HEK293 (cell line): ENCODE data around the gene ITGA7.
A peak's percentile ranks its signal among the peaks of the same experiment; 100 is the strongest.

ENCODE experiments used
- CTCF ChIA-PET: fragments of 350-600 bp; formaldehyde crosslinking; extraction: SDS; loops from one replicate; lab custom pipeline; 2021; ENCODE audit warnings: antibody characterized with exemption; lab: Yijun Ruan, JAX
- POLR2A ChIA-PET: fragments of 300-600 bp; formaldehyde crosslinking; extraction: SDS; loops from one replicate; lab custom pipeline; 2020; ENCODE audit warnings: antibody characterized with exemption, inconsistent platforms; lab: Yijun Ruan, JAX
- H3K27ac ChIP-seq: fragments of 200-500 bp; sonication (Bioruptor generic); 2 replicates; pipeline ENCODE4 v1.5.1; 2014; ENCODE audit warnings: low read depth, low read length, control low read depth, inconsistent platforms; ENCODE audit errors: extremely low read depth
- H3K36me3 ChIP-seq, 2 experiments: fragments of 200-500 bp in 1 of 2; sonication (Bioruptor generic) in 1 of 2; 1 replicate in 1 of 2; 2 replicates in 1 of 2; pipeline ENCODE4 v1.5.1; 2014 to 2017; ENCODE audit warnings: inconsistent platforms in 2 of 2, low read length in 2 of 2; ENCODE audit not compliant: control insufficient read depth in 2 of 2, insufficient read depth in 1 of 2
- H3K4me1 ChIP-seq: fragments of 200-500 bp; sonication (Bioruptor generic); 2 replicates; pipeline ENCODE4 v1.5.1; 2014; ENCODE audit warnings: mild to moderate bottlenecking, low read length, inconsistent platforms; ENCODE audit not compliant: control insufficient read depth, insufficient read depth
- H3K4me3 ChIP-seq: 2 replicates; pipeline ENCODE4 v1.5.1; 2011; ENCODE audit warnings: low read depth, mild to moderate bottlenecking, control low read depth, low read length, moderate library complexity
- H3K9me3 ChIP-seq: fragments of 200-500 bp; sonication (Bioruptor generic); 2 replicates; pipeline ENCODE4 v1.5.1; 2014; ENCODE audit warnings: low read depth, low read length, inconsistent platforms; ENCODE audit not compliant: control insufficient read depth, insufficient read depth
- HOXD13 ChIP-seq: sonication (generic); formaldehyde crosslinking; IDR thresholded peaks from 2 replicates; pipeline ENCODE4 v1.8.0; 2022; ENCODE audit warnings: missing genetic modification reagents, borderline replicate concordance
- INSM2 ChIP-seq: fragments of 450-650 bp; formaldehyde crosslinking; IDR thresholded peaks from 2 replicates; pipeline ENCODE4 v1.5.1; 2016; ENCODE audit warnings: missing biosample characterization, missing genetic modification characterization
- KLF7 ChIP-seq: fragments of 450-650 bp; formaldehyde crosslinking; IDR thresholded peaks from 2 replicates; pipeline ENCODE4 v1.5.1; 2016; ENCODE audit warnings: missing biosample characterization, missing genetic modification characterization, borderline replicate concordance
- KLF8 ChIP-seq: fragments of 450-650 bp; formaldehyde crosslinking; IDR thresholded peaks from 2 replicates; pipeline ENCODE4 v1.5.1; 2016; ENCODE audit warnings: missing biosample characterization, missing genetic modification characterization
- MEIS1 ChIP-seq: sonication (generic); formaldehyde crosslinking; IDR thresholded peaks from 2 replicates; pipeline ENCODE4 v1.8.1; 2022; ENCODE audit warnings: missing genetic modification reagents, mild to moderate bottlenecking, borderline replicate concordance
- OVOL3 ChIP-seq: fragments of 450-650 bp; formaldehyde crosslinking; IDR thresholded peaks from 2 replicates; pipeline ENCODE4 v1.5.1; 2016; ENCODE audit warnings: missing biosample characterization, missing genetic modification characterization
- REST ChIP-seq: fragments of 450-650 bp; formaldehyde crosslinking; IDR thresholded peaks from 2 replicates; pipeline ENCODE4 v1.5.1; 2016; ENCODE audit warnings: missing biosample characterization, missing genetic modification characterization
- WT1 ChIP-seq: fragments of 450-650 bp; formaldehyde crosslinking; IDR thresholded peaks from 2 replicates; pipeline ENCODE4 v1.5.1; 2016; ENCODE audit warnings: missing biosample characterization, missing genetic modification characterization
- ZFHX2 ChIP-seq: fragments of 450-650 bp; formaldehyde crosslinking; conservative IDR thresholded peaks from 2 replicates; pipeline ENCODE4 v1.5.1; 2016; ENCODE audit warnings: missing biosample characterization, missing genetic modification characterization
- ZNF10 ChIP-seq: fragments of 450-650 bp; formaldehyde crosslinking; IDR thresholded peaks from 2 replicates; pipeline ENCODE4 v1.5.1; 2017; ENCODE audit warnings: missing biosample characterization, missing genetic modification characterization
- ZNF19 ChIP-seq: fragments of 450-650 bp; formaldehyde crosslinking; IDR thresholded peaks from 2 replicates; pipeline ENCODE4; 2016; ENCODE audit warnings: missing biosample characterization, missing genetic modification characterization, low read depth
- ZNF341 ChIP-seq: fragments of 450-650 bp; formaldehyde crosslinking; IDR thresholded peaks from 2 replicates; pipeline ENCODE4; 2016; ENCODE audit warnings: low read depth, missing biosample characterization, missing genetic modification characterization
- ZNF354C ChIP-seq: fragments of 450-650 bp; formaldehyde crosslinking; IDR thresholded peaks from 2 replicates; pipeline ENCODE4 v1.5.1; 2016; ENCODE audit warnings: missing biosample characterization, missing genetic modification characterization, low read depth, borderline replicate concordance
- ZNF366 ChIP-seq: fragments of 450-650 bp; formaldehyde crosslinking; conservative IDR thresholded peaks from 2 replicates; pipeline ENCODE4 v1.5.1; 2016; ENCODE audit warnings: missing biosample characterization, missing genetic modification characterization
- ZNF449 ChIP-seq: fragments of 450-650 bp; formaldehyde crosslinking; IDR thresholded peaks from 2 replicates; pipeline ENCODE4 v1.5.1; 2017; ENCODE audit warnings: missing biosample characterization, mild to moderate bottlenecking, missing genetic modification characterization, moderate library complexity
- ZNF473 ChIP-seq: fragments of 450-650 bp; formaldehyde crosslinking; IDR thresholded peaks from 2 replicates; pipeline ENCODE4 v1.5.1; 2017; ENCODE audit warnings: missing biosample characterization, missing genetic modification characterization
- ZNF488 ChIP-seq: fragments of 450-650 bp; formaldehyde crosslinking; IDR thresholded peaks from 2 replicates; pipeline ENCODE4 v1.5.1; 2016; ENCODE audit warnings: missing biosample characterization, missing genetic modification characterization
- ZNF600 ChIP-seq: fragments of 450-650 bp; formaldehyde crosslinking; IDR thresholded peaks from 2 replicates; pipeline ENCODE4 v1.5.1; 2016; ENCODE audit warnings: missing biosample characterization, missing genetic modification characterization
- ZNF623 ChIP-seq: fragments of 450-650 bp; formaldehyde crosslinking; IDR thresholded peaks from 2 replicates; pipeline ENCODE4 v1.5.1; 2016; ENCODE audit warnings: missing biosample characterization, missing genetic modification characterization
- ZNF843 ChIP-seq: fragments of 450-650 bp; formaldehyde crosslinking; IDR thresholded peaks from 2 replicates; pipeline ENCODE4 v1.5.1; 2016; ENCODE audit warnings: missing biosample characterization, missing genetic modification characterization
- TF ChIP-seq, protein P1 (sequence below): fragments of 450-650 bp; formaldehyde crosslinking; IDR thresholded peaks from 2 replicates; pipeline ENCODE4 v1.5.1; 2016; ENCODE audit warnings: missing biosample characterization, missing genetic modification characterization, borderline replicate concordance
- TF ChIP-seq, protein P2 (sequence below): fragments of 450-650 bp; formaldehyde crosslinking; IDR thresholded peaks from 2 replicates; pipeline ENCODE4 v1.5.1; 2016; ENCODE audit warnings: missing biosample characterization, missing genetic modification characterization
- TF ChIP-seq, protein P3 (sequence below): fragments of 450-650 bp; formaldehyde crosslinking; IDR thresholded peaks from 2 replicates; pipeline ENCODE4 v1.5.1; 2017; ENCODE audit warnings: missing biosample characterization, missing genetic modification characterization

ITGA7 gene

GRCh38 chr12:55707841-55708694 lies at the start of gene ITGA7:
TSS of gene ITGA7 (minus strand) at chr12:55707904. CDS start at chr12:55707682, 222 bp downstream.
- POLR2A ChIA-PET = interaction anchor here (0.6 to 2.4 kb wide), 5 partner anchors 9 to 61 kb away, joined by 3 to 12 read pairs (median 3); partner anchors contain the start of gene CD63
- Histone ChIP-seq H3K9me3 (no peaks in the 10 kb centered on the region), H3K27ac (no peak within 1 kb of the TSS; the same call in 1 of the 2 replicates), H3K4me3 (peak within 1 kb of the TSS; percentile 48), H3K4me1 (no peaks in the 10 kb centered on the region; the same call in 1 of the 2 replicates), H3K36me3 (no peaks in the 10 kb centered on the region)
- CTCF ChIA-PET = interaction anchor here (1.1 to 3.5 kb wide), 2 partner anchors 15 to 29 kb away, joined by 4 to 21 read pairs; partner anchors contain the start of gene RDH5
- TF ChIP-seq OVOL3 (no peak), ZNF473 (tag by site-specific recombination) (no peak), ZNF366 (peak; percentile 76), ZFHX2 (tag by site-specific recombination) (peak; percentile 34), ZNF449 (tag by site-specific recombination) (no peak), ZNF623 (tag by site-specific recombination) (no peak), HOXD13 (CRISPR knock-in tag) (no peak), KLF7 (tag by site-specific recombination) (no peak), REST (tag by site-specific recombination) (no peak), ZNF843 (no peak), ZNF488 (tag by site-specific recombination) (no peak), MEIS1 (CRISPR knock-in tag) (no peak), WT1 (peak; percentile 23; the same call in 1 of the 2 replicates), KLF8 (tag by site-specific recombination) (0 out of 2 replicates have a peak, but pooled peaks have one; percentile 34), INSM2 (no peak), ZNF354C (tag by site-specific recombination) (no peak), ZNF600 (0 out of 2 replicates have a peak, but pooled peaks have one; percentile 31), ZNF341 (peak; percentile 84), ZNF19 (tag by site-specific recombination) (no peak), ZNF10 (tag by site-specific recombination) (no peak)
- TF ChIP-seq, protein P1, sequence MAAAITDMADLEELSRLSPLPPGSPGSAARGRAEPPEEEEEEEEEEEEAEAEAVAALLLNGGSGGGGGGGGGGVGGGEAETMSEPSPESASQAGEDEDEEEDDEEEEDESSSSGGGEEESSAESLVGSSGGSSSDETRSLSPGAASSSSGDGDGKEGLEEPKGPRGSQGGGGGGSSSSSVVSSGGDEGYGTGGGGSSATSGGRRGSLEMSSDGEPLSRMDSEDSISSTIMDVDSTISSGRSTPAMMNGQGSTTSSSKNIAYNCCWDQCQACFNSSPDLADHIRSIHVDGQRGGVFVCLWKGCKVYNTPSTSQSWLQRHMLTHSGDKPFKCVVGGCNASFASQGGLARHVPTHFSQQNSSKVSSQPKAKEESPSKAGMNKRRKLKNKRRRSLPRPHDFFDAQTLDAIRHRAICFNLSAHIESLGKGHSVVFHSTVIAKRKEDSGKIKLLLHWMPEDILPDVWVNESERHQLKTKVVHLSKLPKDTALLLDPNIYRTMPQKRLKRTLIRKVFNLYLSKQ (tag by site-specific recombination) = no peak
- TF ChIP-seq, protein P2, sequence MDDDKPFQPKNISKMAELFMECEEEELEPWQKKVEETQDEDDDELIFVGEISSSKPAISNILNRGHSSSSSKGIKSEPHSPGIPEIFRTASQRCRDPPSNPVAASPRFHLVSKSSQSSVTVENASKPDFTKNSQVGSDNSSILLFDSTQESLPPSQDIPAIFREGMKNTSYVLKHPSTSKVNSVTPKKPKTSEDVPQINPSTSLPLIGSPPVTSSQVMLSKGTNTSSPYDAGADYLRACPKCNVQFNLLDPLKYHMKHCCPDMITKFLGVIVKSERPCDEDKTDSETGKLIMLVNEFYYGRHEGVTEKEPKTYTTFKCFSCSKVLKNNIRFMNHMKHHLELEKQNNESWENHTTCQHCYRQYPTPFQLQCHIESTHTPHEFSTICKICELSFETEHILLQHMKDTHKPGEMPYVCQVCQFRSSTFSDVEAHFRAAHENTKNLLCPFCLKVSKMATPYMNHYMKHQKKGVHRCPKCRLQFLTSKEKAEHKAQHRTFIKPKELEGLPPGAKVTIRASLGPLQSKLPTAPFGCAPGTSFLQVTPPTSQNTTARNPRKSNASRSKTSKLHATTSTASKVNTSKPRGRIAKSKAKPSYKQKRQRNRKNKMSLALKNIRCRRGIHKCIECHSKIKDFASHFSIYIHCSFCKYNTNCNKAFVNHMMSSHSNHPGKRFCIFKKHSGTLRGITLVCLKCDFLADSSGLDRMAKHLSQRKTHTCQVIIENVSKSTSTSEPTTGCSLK (tag by site-specific recombination) = no peak
- TF ChIP-seq, protein P3, sequence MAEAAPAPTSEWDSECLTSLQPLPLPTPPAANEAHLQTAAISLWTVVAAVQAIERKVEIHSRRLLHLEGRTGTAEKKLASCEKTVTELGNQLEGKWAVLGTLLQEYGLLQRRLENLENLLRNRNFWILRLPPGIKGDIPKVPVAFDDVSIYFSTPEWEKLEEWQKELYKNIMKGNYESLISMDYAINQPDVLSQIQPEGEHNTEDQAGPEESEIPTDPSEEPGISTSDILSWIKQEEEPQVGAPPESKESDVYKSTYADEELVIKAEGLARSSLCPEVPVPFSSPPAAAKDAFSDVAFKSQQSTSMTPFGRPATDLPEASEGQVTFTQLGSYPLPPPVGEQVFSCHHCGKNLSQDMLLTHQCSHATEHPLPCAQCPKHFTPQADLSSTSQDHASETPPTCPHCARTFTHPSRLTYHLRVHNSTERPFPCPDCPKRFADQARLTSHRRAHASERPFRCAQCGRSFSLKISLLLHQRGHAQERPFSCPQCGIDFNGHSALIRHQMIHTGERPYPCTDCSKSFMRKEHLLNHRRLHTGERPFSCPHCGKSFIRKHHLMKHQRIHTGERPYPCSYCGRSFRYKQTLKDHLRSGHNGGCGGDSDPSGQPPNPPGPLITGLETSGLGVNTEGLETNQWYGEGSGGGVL (tag by site-specific recombination) = peak; percentile 88
